HG02763 (cell line): ENCODE measurements around the gene RNF220.
"Not testable (repeated sequence)": the region's sequence is repeated elsewhere in the genome, so short reads cannot be mapped to it uniquely, and the experiment has no call there.

Source experiments
- ATAC-seq: cut with Tn5 transposase; IDR thresholded peaks from one replicate; pipeline ENCODE4 v1.9.1; 2021; ENCODE audit warnings: mild to moderate bottlenecking, moderate library complexity; ENCODE audit not compliant: unreplicated experiment

The RNF220 gene

DNA sequence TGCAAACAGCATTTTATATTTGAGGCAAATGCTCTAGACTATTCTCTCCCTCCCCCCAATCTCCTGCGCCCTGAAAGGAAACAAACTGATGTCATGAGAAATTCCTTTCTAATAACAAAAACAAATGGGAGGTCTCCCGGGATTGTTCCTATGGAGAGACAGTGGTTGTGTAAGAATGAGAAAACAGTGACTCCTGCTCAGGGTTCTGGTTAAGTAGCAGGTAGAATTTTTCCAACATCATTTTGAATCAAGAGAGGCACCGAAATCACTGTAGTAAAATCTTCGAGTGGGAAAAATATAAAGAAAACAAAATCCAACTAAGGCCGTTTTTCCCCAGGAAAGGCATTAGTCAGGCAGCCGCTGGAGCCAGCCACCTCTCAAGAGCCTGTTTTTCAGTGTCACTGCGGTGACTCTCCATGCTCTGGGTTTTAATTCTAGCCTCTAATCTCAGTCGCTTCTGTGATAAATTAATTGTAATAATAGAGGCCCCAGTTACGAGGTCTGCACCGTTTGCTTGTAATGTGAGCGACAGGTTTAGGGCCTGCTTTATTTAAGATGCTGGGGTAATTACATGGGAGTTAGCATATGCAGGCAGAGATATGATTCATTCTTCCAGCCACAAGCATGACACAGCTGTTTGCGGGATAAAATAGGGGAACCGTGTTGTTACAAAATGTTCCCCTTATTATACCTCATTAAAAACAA is 80.3 kb downstream of the RNF220 start:
- ATAC-seq, result no peak

GRCh38 chr1:44485934-44486460 is 80.9 kb downstream of the RNF220 start:
- ATAC-seq, result no peak

DNA sequence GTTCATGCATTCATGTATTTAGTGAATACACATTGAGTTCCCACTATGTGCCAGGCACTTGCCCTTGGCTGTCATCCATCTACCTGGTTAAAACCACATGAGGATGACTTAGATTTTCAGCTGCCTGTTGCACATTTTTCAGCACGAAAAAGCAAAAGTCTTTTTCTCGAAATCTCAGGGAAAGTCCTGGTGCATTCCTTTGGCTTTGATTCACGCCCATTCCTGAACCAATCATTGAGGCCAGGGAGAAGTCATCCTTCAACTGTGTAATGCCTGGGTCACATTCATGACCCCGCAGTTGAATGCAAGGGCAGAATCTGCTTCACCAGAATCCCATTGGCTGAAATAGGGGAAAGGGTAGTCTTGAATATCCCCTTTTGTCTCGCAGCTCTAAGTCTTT is 84.4 kb downstream of the RNF220 start:
- ATAC-seq, result no peak

- no peak for ATAC-seq
These were observed 91.6 kb downstream of the RNF220 start for GRCh38 chr1:44496541-44497171.

GRCh38 chr1:44497422-44498170 is 92.5 kb downstream of the RNF220 start:
- ATAC-seq, result no peak

GRCh38 chr1:44499306-44499705 is 94.3 kb downstream of the RNF220 start:
- ATAC-seq, result no peak

GRCh38 chr1:44500181-44501046 is 95.4 kb downstream of the RNF220 start:
- ATAC-seq, result no peak

- ATAC-seq, result no peak
These were observed 96.2 kb downstream of the RNF220 start for GRCh38 chr1:44501047-44501890.

GRCh38 chr1:44502823-44503222 is 97.8 kb downstream of the RNF220 start:
- not testable (repeated sequence) for ATAC-seq

DNA sequence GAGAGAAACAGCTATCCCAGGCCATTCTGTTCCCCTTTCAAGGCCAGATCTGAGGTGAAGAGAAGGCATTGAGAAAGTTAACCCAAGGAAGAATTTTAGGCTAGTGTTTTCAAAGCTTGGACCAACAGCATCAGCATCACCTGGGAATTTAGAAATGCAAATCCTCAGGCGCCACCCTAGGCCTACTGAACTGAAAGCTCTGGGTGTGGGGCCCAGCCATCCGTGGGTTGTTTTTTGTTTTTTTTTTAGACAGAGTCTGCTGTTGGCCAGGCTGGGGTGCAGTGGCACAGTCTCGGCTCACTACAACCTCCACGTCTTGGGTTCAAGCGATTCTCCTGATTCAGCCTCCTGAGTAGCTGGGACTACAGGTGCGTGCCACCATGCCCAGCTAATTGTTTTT is 98.6 kb downstream of the RNF220 start:
- no peak for ATAC-seq

- ATAC-seq, result no peak
These were observed 100.3 kb downstream of the RNF220 start for GRCh38 chr1:44505210-44505993.

GRCh38 chr1:44507490-44508396 is 102.7 kb downstream of the RNF220 start:
- no peak for ATAC-seq

- ATAC-seq, result no peak
These were observed 103.3 kb downstream of the RNF220 start for GRCh38 chr1:44508397-44508745.

DNA sequence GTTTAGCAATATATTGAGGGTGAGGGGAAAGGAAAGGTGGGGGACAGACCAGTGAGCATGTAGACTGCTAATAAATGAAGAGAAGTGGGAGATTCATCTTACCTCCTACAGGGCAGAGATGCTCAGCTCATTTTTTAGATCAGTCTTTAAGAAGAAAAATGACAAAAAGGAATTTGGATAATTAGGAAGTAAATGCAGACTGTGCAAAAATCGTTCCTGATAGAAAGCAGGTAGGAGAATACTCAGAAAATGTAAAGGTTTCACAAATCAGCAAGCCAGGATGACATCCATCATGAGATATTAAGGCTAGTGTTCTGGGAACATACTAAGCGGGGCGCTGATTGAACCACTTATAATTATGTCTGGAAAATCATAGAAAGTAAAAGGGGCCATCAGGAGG is 106.3 kb downstream of the RNF220 start:
- no peak for ATAC-seq

DNA sequence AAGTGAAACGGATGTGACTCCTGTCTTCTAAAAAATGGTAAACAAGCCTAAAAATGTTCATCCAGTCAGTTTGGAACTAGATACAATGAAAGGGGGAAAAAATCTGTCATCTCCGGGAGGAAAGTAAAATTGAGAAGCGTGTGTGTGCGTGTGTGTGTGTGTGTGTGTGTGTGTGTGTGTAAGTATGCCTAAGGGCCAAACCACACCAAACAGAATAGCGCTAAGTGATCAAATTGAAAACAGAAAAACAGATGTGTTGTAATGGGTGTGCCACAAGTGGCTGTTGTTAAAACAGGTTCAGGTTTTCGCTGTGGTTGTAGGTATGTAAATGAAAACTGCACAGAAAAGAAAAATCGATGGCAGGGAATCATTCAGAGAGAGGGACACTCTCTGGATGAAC is 106.7 kb downstream of the RNF220 start:
- no peak for ATAC-seq

- no peak for ATAC-seq
These were observed 107.3 kb downstream of the RNF220 start for GRCh38 chr1:44512313-44512885.

DNA sequence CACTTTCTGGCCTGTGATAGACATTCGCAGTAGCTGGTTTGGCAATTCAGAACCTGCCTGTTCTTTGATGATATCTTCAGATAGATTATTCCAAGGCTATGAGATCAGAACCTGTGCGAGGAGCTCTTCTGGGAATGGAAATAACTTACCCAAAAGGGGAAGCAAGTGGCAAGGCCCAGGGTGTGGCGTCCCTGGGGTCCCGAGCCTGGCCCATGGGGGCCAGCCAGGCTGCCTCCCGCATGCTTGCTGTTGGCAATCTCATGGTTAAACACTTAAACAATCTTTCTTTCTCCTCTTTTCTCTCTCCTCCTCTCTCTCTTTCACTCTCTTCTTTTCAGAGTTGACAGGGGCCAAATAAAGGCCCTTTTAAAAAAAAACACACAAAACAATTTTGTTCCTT is 108.1 kb downstream of the RNF220 start:
- ATAC-seq, result no peak

GRCh38 chr1:44514673-44515072 is 109.6 kb downstream of the RNF220 start:
- no peak for ATAC-seq
